ENCODE data around the gene CISD3.

The CISD3 gene, protein sequence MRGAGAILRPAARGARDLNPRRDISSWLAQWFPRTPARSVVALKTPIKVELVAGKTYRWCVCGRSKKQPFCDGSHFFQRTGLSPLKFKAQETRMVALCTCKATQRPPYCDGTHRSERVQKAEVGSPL

DNA sequence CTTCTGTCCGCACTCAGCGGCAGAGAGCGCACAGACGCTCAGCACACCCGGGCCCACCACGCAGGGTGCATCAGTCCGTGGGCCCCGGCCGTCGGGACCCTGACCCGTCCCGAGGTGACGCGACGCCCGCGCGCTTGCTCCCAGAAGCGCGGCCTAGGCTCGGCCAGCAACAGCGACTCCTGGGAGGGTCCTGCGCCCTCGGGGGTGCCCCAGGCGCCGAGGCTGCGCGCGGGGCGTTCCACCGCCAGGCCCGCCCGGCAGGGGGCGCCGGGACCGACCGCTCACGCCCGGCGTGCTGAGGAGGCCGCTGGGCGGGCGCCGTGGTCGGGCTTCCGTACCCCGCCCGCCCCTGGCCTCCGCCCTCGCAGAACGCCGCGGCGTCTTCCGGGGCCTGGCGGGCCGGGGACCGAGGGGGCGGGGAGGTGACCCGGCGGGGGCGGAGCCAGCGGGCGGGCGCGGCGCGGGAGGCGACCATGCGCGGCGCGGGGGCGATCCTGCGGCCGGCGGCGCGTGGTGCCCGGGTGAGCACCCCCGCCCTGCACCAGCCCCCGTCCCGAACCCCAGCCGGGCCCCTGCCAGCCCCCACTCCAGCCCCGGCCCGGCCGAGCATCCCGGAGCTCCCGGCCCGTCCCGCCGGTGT is at the start of gene CISD3:
Gene CISD3 (plus strand): TSS at position 456 of the 640 bp plus-strand sequence. CDS start 18 bp downstream, at position 474.
- TF ChIP-seq, protein P1, sequence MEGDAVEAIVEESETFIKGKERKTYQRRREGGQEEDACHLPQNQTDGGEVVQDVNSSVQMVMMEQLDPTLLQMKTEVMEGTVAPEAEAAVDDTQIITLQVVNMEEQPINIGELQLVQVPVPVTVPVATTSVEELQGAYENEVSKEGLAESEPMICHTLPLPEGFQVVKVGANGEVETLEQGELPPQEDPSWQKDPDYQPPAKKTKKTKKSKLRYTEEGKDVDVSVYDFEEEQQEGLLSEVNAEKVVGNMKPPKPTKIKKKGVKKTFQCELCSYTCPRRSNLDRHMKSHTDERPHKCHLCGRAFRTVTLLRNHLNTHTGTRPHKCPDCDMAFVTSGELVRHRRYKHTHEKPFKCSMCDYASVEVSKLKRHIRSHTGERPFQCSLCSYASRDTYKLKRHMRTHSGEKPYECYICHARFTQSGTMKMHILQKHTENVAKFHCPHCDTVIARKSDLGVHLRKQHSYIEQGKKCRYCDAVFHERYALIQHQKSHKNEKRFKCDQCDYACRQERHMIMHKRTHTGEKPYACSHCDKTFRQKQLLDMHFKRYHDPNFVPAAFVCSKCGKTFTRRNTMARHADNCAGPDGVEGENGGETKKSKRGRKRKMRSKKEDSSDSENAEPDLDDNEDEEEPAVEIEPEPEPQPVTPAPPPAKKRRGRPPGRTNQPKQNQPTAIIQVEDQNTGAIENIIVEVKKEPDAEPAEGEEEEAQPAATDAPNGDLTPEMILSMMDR (conservative IDR thresholded peaks at IDR 0.05) = peak; percentile 98
- TF ChIP-seq ZFX (IDR thresholded peaks at IDR 0.05) = 0 out of 2 replicates have a peak, but pooled peaks have one; percentile 23

DNA sequence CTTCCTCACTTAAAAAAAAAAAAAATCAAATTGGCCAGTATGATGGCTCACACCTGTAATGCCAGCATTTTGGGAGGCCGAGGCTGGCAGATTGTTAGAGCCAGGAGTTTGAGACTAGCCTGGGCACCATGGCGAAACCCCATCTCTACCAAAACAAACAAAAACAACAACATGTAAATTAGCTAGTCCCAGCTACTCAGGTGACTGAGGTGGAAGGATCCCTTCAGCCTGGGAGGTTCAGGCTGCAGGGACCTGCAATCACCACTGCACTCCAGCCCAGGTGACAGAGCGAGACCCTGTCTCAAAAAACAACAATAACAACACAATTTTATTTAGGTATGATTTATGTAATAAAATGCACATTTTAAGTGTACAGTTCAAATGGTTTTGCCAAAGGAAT is 49.0 kb upstream of the CISD3 start:
- TF ChIP-seq, protein P1 (conservative IDR thresholded peaks at IDR 0.05) = no peak
- TF ChIP-seq ZFX (IDR thresholded peaks at IDR 0.05) = no peak
- no peak overlapping the region for H3K27ac ChIP-seq

More for the DNA sequence above, at the start of gene CISD3:
- H3K27ac ChIP-seq = peak within 1 kb of the TSS; percentile 95

DNA sequence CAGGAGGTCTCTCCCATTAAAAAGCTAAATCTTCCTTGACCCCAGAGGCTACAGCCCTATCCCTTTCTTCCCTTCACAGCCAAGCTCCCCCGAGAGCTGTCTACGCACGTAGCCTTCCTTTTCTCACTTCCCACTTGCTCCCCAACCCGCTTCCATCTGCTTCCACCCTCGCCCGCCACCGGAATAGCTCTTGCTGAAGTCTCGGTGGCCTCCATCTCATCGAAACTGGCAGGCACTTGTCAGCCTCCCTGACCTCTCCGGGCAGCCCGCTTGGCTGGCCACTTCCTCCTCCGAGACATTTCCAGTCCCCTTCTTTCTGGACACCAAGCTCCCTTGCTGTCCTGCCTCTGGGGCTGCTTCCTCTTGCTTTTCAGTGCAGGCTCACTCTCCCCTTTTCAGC is 44.6 kb upstream of the CISD3 start:
- no peak for TF ChIP-seq ZFX (IDR thresholded peaks at IDR 0.05)
- TF ChIP-seq, protein P1 (conservative IDR thresholded peaks at IDR 0.05) = no peak
- H3K27ac ChIP-seq = no peak overlapping the region

DNA sequence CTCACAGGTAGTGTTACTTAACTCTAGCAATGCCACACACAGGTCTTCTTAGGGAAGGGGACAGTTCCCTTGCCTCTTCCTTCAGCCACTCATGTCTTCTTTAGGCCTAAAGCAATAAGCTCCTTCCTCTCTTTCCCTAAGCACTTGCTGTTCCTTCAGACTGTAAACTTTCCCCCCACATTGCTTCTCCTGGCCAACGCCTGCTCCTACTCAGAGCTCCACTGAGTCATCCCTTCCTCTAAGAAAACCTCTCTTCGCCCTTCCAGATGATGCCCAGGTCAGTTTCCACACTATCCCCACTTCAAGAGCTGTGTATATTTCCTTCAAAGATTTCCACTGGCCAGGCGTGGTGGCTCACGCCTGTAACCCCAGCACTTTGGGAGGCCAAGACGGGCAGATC is 42.9 kb upstream of the CISD3 start:
- TF ChIP-seq, protein P1 (conservative IDR thresholded peaks at IDR 0.05) = no peak
- TF ChIP-seq ZFX (IDR thresholded peaks at IDR 0.05) = no peak
- no peak overlapping the region for H3K27ac ChIP-seq

DNA sequence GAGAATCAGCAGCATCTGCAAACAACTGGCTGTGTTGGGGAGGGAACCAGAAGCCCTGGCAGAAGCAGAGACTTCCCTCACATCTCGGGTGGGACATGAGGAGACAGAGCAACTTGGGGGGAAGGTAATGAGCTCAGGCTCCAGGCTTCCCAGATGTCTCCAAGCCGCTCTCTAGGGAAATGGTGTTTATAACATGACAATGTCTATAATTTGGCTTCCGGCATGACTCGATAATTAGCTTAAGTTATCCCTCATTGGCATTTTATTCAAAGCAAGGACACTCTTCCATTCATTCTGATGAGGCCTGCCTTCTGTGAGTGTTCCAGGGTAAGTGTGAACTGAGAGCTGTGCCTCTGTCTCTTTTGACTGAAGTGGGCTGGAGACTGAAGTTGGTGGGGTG is 39.8 kb upstream of the CISD3 start:
- TF ChIP-seq, protein P1 (conservative IDR thresholded peaks at IDR 0.05) = no peak
- no peak for TF ChIP-seq ZFX (IDR thresholded peaks at IDR 0.05)
- no peak overlapping the region for H3K27ac ChIP-seq

DNA sequence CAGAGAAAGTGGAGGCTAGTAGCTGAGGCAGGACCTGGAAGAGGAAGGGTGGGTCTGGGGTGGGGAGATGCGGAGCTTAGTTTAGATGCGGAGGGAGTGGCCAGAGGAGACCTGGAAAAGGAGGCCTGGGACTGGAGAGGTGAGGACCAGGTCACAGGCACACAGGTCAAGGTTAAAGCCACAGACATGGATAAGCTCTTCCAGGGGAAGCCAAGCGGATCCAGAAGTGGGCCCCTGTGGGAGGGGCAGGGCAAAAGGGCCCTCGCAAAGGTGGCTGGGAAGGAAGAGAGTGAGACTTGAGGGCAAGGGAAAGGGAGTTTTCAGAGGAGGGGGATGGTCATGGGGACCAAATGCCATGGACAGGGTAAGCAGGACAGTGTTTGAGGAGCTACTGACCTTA is 39.0 kb upstream of the CISD3 start:
- TF ChIP-seq, protein P1 (conservative IDR thresholded peaks at IDR 0.05) = no peak
- TF ChIP-seq ZFX (IDR thresholded peaks at IDR 0.05) = no peak
- H3K27ac ChIP-seq = no peak overlapping the region; the same call in 1 of the 2 replicates

DNA sequence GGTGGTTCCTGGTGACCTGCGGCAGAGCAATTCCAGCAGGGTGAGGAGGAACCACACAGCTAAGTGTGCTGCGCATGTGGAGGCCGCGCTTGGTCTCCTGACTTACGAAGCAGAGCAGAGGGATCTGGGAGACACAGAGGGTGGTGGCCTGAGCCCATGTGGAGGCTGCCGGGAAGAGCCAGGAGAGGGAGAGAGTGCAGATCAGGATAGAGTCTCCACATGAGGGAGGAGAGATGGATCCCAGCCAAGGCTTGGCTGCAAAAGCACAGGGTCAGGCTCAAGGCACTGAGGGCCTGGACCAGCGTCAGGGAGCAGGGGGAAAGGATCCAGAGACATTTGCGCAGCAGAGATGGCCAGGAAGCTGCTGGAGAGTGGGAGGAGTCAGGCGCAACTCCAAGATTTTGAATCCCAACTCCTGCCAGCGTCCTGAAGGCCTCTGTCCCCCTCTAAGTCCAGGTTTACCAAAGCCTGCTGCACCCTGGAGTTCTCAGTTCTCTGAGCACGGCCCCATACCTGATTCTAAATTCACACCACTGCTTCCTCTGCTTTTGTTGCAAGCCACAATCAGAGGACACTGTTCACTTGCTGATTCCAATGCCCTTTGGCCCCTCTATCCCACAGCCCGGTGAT is 36.3 kb upstream of the CISD3 start:
- TF ChIP-seq, protein P1 (conservative IDR thresholded peaks at IDR 0.05) = no peak
- no peak for TF ChIP-seq ZFX (IDR thresholded peaks at IDR 0.05)
- H3K27ac ChIP-seq = peak overlapping the region; percentile 76
